Activated CD4-positive, alpha-beta T cell treated with anti-CD3 and anti-CD28 coated beads, Interleukin-2, amount 10 ng/mL, durations not matched to agents 24 days and 14 days (primary cell): ENCODE measurements around the gene SEPHS1. TPM values are rescaled to one million over a fixed set of nuclear protein-coding genes. Genes with fewer than 3 reads are reported as not detected.

Source experiments
- DNase-seq: peaks from one replicate; pipeline ENCODE4 v3.0.0; 2022
- H3K27ac Mint-ChIP-seq: one replicate; pipeline ENCODE4 v1.8.0; 2022; ENCODE audit warnings: mild to moderate bottlenecking, mixed read lengths
- H3K27me3 Mint-ChIP-seq: one replicate; pipeline ENCODE4 v1.8.0; 2022; ENCODE audit warnings: mixed read lengths
- H3K36me3 Mint-ChIP-seq: one replicate; pipeline ENCODE4 v1.8.0; 2022; ENCODE audit warnings: low read depth, mild to moderate bottlenecking, mixed read lengths
- H3K4me1 Mint-ChIP-seq: one replicate; pipeline ENCODE4 v1.8.0; 2021; ENCODE audit warnings: mixed read lengths
- H3K4me3 Mint-ChIP-seq: one replicate; pipeline ENCODE4 v1.8.0; 2022; ENCODE audit warnings: mild to moderate bottlenecking, moderate library complexity, mixed read lengths
- H3K9me3 Mint-ChIP-seq: one replicate; pipeline ENCODE4 v1.8.0; 2021; ENCODE audit warnings: mixed read lengths
- intact Hi-C: fragments of 100-400 bp; cut with micrococcal nuclease; formaldehyde crosslinking; loops from one replicate; pipeline ENCODE4 v1.15.1; 2023
- total RNA-seq: library from RNA; stranded (reverse); gene quantifications from 2 replicates; pipeline ENCODE4 v1.2.3, GENCODE V29; 2022

The SEPHS1 gene
- total RNA-seq, 1 donor from 2014 or later, result 59.9 TPM

GRCh38 chr10:13328613-13329012 lies 19.5 kb downstream of the SEPHS1 start:
- no peak for DNase-seq
- peaks cover 58% of the 10 kb centered on the region for H3K36me3 Mint-ChIP-seq
- no peak overlapping the region for H3K4me3 Mint-ChIP-seq
- no peaks in the 10 kb centered on the region for H3K4me1 Mint-ChIP-seq
- H3K9me3 Mint-ChIP-seq, result peaks cover 3% of the 10 kb centered on the region
- intact Hi-C loops, result no loop called here
- no peaks in the 10 kb centered on the region for H3K27me3 Mint-ChIP-seq
- no peak overlapping the region for H3K27ac Mint-ChIP-seq

DNA sequence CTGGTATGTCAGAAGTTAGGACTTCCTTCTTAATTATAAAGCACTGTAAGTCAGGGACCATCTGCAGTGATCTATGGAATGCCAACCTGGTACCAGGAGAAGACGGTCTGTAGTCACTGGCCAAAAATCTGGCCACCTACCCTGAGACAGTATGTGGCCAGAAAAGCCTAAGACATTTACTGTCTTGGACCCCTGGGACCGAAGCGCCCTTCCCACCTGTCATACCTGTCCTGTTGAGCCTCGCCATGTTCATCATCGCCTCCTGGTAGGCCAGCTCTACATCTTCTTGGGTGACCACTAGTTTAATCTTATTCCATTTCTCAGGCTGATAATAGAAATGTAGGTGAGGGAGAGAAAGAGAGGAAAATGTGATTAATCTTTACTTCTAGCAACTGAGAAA lies 20.0 kb downstream of the SEPHS1 start:
- peaks cover 3% of the 10 kb centered on the region for H3K9me3 Mint-ChIP-seq
- DNase-seq, result no peak
- no peaks in the 10 kb centered on the region for H3K4me1 Mint-ChIP-seq
- no peak overlapping the region for H3K27ac Mint-ChIP-seq
- intact Hi-C loops, result no loop called here
- H3K36me3 Mint-ChIP-seq, result peaks cover 55% of the 10 kb centered on the region
- H3K27me3 Mint-ChIP-seq, result no peaks in the 10 kb centered on the region
- H3K4me3 Mint-ChIP-seq, result no peak overlapping the region

GRCh38 chr10:13327534-13327933 lies 20.6 kb downstream of the SEPHS1 start:
- intact Hi-C loops, result no loop called here
- H3K36me3 Mint-ChIP-seq, result peaks cover 56% of the 10 kb centered on the region
- H3K9me3 Mint-ChIP-seq, result peaks cover 3% of the 10 kb centered on the region
- no peak overlapping the region for H3K27ac Mint-ChIP-seq
- no peaks in the 10 kb centered on the region for H3K27me3 Mint-ChIP-seq
- DNase-seq, result no peak
- H3K4me3 Mint-ChIP-seq, result no peak overlapping the region
- H3K4me1 Mint-ChIP-seq, result no peaks in the 10 kb centered on the region

DNA sequence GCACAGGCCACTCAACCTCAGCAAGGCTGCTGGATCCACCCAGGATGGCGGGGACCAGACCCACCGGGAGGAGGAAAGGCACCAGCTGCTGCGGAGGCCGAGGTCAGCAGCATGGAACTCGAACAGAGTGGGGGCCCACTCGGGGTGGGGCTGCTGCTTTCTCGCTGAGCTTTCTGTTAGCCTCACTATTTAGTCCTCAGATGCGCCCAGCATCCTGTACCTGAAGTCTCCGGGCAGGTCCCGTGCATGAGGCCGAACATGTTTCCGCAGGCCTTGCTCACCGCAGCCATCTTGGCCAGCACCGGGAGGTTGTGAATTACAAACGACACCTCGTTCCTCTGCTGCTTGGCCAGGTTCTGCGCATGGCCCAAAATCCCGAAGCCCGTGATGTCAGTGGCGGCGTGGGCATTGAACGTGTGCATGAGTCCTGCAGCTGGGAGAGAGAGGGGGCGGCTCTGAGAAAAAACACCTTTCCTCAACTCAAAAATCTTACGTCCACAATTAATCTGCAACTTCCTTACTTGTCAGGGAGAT lies 25.4 kb downstream of the SEPHS1 start:
- Mint-ChIP-seq H3K9me3 (no peaks in the 10 kb centered on the region), H3K27me3 (no peaks in the 10 kb centered on the region), H3K4me3 (no peak overlapping the region), H3K36me3 (peaks cover 54% of the 10 kb centered on the region), H3K4me1 (no peaks in the 10 kb centered on the region), H3K27ac (no peak overlapping the region)
- DNase-seq, result no peak
- intact Hi-C loops, result no loop called here

- Mint-ChIP-seq H3K36me3 (peaks cover 46% of the 10 kb centered on the region), H3K9me3 (no peaks in the 10 kb centered on the region), H3K27me3 (no peaks in the 10 kb centered on the region), H3K4me3 (no peak overlapping the region), H3K27ac (no peak overlapping the region), H3K4me1 (no peaks in the 10 kb centered on the region)
- no peak for DNase-seq
- intact Hi-C loops, result no loop called here
Measured at GRCh38 chr10:13321576-13321975, 26.5 kb downstream of the SEPHS1 start.

GRCh38 chr10:13319166-13319565 lies 28.9 kb downstream of the SEPHS1 start:
- Mint-ChIP-seq H3K27me3 (no peaks in the 10 kb centered on the region), H3K4me1 (no peaks in the 10 kb centered on the region), H3K27ac (no peak overlapping the region), H3K4me3 (no peak overlapping the region), H3K36me3 (peaks cover 31% of the 10 kb centered on the region), H3K9me3 (no peaks in the 10 kb centered on the region)
- intact Hi-C loops, result no loop called here
- no peak for DNase-seq

DNA sequence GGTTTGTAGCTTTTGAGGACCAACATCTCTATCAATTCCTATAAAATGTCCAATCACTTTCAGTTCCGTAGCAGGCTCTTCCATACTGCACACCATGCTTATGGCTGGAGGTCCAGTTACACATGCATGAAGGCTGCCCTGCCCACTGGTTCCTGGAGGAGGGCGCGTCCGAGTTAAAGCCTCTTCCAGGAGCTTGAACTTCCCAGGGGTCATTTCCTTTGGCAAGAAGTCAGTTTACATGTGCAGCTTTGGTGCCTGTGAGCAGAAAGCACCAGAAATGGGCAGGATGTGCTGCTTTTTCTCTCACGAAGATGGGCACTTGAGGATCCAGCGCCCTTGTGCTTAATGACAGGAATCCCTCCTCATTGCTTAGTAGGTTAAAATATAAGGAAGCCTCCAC lies 30.6 kb downstream of the SEPHS1 start:
- intact Hi-C loops, result no loop called here
- no peaks in the 10 kb centered on the region for H3K27me3 Mint-ChIP-seq
- no peaks in the 10 kb centered on the region for H3K9me3 Mint-ChIP-seq
- no peak overlapping the region for H3K27ac Mint-ChIP-seq
- no peak overlapping the region for H3K4me3 Mint-ChIP-seq
- peaks cover 23% of the 10 kb centered on the region for H3K36me3 Mint-ChIP-seq
- H3K4me1 Mint-ChIP-seq, result no peaks in the 10 kb centered on the region
- no peak for DNase-seq

DNA sequence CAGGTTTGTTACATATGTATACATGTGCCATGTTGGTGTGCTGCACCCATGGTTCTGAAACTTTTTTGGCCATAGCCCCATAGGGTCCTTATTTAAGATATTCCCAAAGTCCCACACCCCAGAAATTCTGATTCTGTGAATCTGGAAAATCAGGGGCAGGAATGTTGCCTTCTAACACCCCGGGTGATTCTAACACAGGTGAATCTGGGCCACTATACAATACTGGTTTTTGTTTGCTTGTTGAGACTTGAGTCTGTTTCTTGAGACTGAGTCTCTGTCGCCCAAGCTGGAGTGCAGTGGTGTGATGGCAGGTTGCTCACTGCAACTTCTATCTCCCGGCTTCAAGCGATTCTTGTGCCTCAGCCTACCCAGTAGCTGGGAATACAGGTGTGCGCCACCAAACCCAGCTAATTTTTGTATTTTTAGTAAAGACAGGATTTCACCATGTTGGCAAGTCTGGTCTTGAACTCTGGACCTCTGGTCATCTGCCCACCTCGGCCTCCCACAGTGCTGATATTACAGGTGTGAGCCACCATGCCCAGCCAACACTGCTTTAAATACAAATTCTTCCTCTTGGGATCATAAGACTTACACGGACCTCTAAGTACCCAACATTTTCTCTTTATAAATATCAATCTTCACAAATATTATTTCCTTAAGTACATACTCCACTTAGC lies 31.3 kb downstream of the SEPHS1 start:
- no peaks in the 10 kb centered on the region for H3K27me3 Mint-ChIP-seq
- no peak overlapping the region for H3K27ac Mint-ChIP-seq
- H3K4me1 Mint-ChIP-seq, result no peaks in the 10 kb centered on the region
- H3K4me3 Mint-ChIP-seq, result no peak overlapping the region
- H3K36me3 Mint-ChIP-seq, result peaks cover 19% of the 10 kb centered on the region
- intact Hi-C loops, result no loop called here
- no peak for DNase-seq
- H3K9me3 Mint-ChIP-seq, result no peaks in the 10 kb centered on the region

DNA sequence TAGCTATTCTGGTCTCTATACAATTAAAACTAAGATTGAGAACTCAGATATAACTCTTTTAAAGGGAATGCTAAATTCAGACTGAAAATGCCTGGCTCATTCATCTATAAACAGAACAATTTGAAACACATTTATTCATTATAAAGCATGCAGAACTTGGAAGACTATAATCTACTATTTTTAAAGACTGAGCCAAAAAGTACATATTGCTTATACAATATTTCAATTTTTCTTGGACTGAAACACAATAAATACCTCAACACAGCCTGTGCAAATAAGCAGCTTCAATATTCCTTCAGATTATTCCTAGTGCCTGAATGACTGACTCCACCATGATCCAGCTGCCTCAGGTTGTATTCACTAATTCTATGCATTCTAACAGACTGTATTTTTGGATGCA lies 32.7 kb downstream of the SEPHS1 start:
- peaks cover 13% of the 10 kb centered on the region for H3K36me3 Mint-ChIP-seq
- H3K4me1 Mint-ChIP-seq, result no peaks in the 10 kb centered on the region
- H3K9me3 Mint-ChIP-seq, result no peaks in the 10 kb centered on the region
- no peak for DNase-seq
- intact Hi-C loops, result no loop called here
- H3K4me3 Mint-ChIP-seq, result no peak overlapping the region
- H3K27me3 Mint-ChIP-seq, result no peaks in the 10 kb centered on the region
- no peak overlapping the region for H3K27ac Mint-ChIP-seq

DNA sequence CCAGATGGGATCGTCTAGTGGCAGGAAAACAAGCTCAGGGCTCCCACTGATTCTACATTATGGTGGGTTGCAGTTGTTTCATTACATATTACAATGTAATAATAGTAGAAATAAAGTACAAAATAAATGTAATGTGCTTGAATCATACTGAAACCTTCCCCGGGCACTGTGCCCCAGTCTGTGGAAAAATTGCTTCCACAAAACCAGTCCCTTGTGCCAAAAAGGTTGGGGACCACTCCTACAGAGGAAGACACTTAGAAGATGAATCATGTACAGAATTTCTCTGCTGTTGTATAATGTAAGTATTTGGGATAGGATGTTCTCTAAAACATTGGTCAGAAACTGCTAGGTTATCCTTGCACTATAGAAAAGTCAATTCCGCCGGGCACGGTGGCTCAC lies 36.9 kb downstream of the SEPHS1 start:
- Mint-ChIP-seq H3K27ac (no peak overlapping the region), H3K36me3 (no peaks in the 10 kb centered on the region), H3K9me3 (no peaks in the 10 kb centered on the region), H3K4me3 (no peak overlapping the region), H3K27me3 (no peaks in the 10 kb centered on the region), H3K4me1 (no peaks in the 10 kb centered on the region)
- intact Hi-C loops, result no loop called here
- no peak for DNase-seq

GRCh38 chr10:13310518-13311176 lies 37.4 kb downstream of the SEPHS1 start:
- H3K27me3 Mint-ChIP-seq, result no peaks in the 10 kb centered on the region

DNA sequence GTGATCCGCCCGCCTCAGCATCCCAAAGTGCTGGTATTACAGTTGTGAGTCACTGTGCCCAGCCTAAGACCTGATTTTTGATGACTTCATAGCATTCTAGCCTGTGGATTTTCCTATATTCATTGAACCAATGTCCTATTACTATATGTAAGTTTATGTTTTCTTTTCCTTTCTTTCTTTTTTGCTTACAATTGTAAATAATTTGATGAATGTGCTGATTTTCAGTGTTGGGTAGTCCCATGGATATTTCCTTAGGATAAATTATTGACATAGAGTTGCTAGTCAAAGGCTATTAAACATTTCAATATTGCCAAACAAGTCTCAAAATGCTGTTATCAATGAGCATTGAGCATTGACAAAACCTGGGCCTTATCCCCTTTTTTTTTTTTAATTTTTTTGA lies 38.3 kb downstream of the SEPHS1 start:
- Mint-ChIP-seq H3K27me3 (no peaks in the 10 kb centered on the region), H3K4me1 (peaks cover 2% of the 10 kb centered on the region), H3K9me3 (no peaks in the 10 kb centered on the region), H3K4me3 (no peak overlapping the region), H3K27ac (no peak overlapping the region), H3K36me3 (no peaks in the 10 kb centered on the region)
- intact Hi-C loops, result no loop called here
- no peak for DNase-seq

More at GRCh38 chr10:13310518-13311176, 37.4 kb downstream of the SEPHS1 start:
- H3K9me3 Mint-ChIP-seq, result no peaks in the 10 kb centered on the region
- no peak overlapping the region for H3K4me3 Mint-ChIP-seq
- H3K27ac Mint-ChIP-seq, result no peak overlapping the region
- DNase-seq, result no peak
- no peaks in the 10 kb centered on the region for H3K36me3 Mint-ChIP-seq
- intact Hi-C loops, result no loop called here
- H3K4me1 Mint-ChIP-seq, result peaks cover 2% of the 10 kb centered on the region

DNA sequence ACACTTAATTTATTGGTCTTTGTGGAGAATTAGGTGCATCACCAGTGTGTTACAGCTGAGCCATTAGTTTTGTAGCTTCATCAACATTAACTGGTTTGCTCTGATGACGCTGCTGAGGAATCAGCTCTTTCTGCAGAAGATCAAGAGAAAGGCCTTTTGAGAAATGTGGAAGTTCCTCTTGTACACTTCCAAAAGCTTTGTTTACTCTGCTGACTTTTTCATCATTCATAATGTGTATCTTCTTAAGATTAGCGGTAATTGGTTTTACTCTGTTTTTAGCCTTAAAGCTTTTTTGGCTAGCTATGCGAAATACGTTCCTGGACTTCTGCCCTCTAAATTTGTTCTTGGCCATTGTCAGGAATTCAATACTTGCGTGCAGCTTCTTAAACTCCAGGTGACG lies 40.0 kb downstream of the SEPHS1 start:
- DNase-seq, result no peak
- no peaks in the 10 kb centered on the region for H3K36me3 Mint-ChIP-seq
- no peaks in the 10 kb centered on the region for H3K27me3 Mint-ChIP-seq
- H3K9me3 Mint-ChIP-seq, result no peaks in the 10 kb centered on the region
- intact Hi-C loops, result no loop called here
- no peak overlapping the region for H3K27ac Mint-ChIP-seq
- H3K4me1 Mint-ChIP-seq, result peaks cover 2% of the 10 kb centered on the region
- no peak overlapping the region for H3K4me3 Mint-ChIP-seq

- intact Hi-C loops, result no loop called here
- no peak for DNase-seq
- Mint-ChIP-seq H3K36me3 (no peaks in the 10 kb centered on the region), H3K27me3 (no peaks in the 10 kb centered on the region), H3K4me3 (no peak overlapping the region), H3K9me3 (no peaks in the 10 kb centered on the region), H3K27ac (no peak overlapping the region), H3K4me1 (peaks cover 12% of the 10 kb centered on the region)
Measured at GRCh38 chr10:13306103-13306502, 42.0 kb downstream of the SEPHS1 start.
